Omental fat pad (tissue), 4 donors: ENCODE measurements around the gene OR4D1. TPM values are rescaled to one million over a fixed set of nuclear protein-coding genes. Genes with fewer than 3 reads are reported as not detected.

Experiments used
- ATAC-seq: fragments of 150-250 bp; one replicate; pipeline ENCODE4 v1.9.1; 2016; ENCODE audit warnings: mild to moderate bottlenecking, moderate library complexity; ENCODE audit not compliant: low FRiP score
- DNase-seq: peaks from one replicate; pipeline ENCODE4 v3.0.0-alpha.2; 2019; ENCODE audit warnings: low spot score
- total RNA-seq, 4 donors: library from RNA; depleted of rRNA; stranded (reverse); fragments of >200 nt; gene quantifications; one replicate each; pipeline ENCODE4 v1.1.0, GENCODE V29; 2016
- TF ChIP-seq, protein P1 (sequence below), 3 donors: fragments of 450-650 bp; IDR thresholded peaks; one replicate each; pipeline ENCODE4 v1.5.1; 2016 to 2017; ENCODE audit warnings: antibody characterized with exemption in 3 of 3, mild to moderate bottlenecking in 3 of 3, moderate library complexity in 2 of 3

OR4D1 gene
- total RNA-seq, 4 donors from 2014 or later = not detected

DNA sequence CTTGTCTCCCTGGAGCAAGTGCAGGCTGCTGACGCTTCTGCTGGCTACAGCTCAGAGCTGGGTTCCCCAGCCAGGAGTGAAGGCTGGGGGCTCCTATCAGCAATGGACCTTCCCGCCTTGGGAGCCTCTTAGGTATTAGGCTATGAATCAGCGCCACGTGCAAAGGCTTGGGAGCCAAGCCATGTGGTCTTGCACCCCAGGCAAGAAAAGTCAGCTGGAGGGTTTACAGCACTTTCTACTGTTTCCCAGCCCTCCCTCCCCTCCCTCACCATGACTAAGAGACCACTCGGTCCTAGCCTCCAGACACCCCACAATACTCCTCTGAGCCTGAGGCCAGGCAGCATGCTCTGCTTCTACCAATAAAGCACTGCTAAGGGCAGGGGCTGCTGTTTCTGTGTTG, 56.6 kb downstream of the OR4D1 start:
- TF ChIP-seq, protein P1, sequence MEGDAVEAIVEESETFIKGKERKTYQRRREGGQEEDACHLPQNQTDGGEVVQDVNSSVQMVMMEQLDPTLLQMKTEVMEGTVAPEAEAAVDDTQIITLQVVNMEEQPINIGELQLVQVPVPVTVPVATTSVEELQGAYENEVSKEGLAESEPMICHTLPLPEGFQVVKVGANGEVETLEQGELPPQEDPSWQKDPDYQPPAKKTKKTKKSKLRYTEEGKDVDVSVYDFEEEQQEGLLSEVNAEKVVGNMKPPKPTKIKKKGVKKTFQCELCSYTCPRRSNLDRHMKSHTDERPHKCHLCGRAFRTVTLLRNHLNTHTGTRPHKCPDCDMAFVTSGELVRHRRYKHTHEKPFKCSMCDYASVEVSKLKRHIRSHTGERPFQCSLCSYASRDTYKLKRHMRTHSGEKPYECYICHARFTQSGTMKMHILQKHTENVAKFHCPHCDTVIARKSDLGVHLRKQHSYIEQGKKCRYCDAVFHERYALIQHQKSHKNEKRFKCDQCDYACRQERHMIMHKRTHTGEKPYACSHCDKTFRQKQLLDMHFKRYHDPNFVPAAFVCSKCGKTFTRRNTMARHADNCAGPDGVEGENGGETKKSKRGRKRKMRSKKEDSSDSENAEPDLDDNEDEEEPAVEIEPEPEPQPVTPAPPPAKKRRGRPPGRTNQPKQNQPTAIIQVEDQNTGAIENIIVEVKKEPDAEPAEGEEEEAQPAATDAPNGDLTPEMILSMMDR (IDR thresholded peaks at IDR 0.05) = no peak
- ATAC-seq (no peak), DNase-seq (no peak)

DNA sequence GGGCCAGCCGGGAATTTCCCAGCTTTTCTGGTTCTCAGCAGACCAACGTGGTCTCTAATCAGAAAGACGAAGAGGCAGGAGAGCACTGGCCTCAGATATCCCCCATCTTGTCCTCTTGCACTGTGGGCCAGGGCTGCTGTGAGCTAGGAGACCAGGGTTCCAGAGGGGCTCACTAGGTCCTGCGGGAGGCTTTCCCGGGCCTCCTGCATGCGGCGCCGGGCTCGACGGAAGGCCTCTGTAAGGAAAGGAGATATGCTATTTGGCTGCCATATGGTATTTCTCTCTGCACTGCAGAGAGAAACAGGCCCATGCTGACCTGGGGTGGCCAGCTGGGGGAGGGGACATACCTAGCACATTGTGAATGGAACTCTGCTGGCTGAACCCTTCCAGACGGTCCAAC, 57.8 kb downstream of the OR4D1 start:
- DNase-seq (no peak), ATAC-seq (no peak)
- TF ChIP-seq, protein P1 (IDR thresholded peaks at IDR 0.05) = no peak

DNA sequence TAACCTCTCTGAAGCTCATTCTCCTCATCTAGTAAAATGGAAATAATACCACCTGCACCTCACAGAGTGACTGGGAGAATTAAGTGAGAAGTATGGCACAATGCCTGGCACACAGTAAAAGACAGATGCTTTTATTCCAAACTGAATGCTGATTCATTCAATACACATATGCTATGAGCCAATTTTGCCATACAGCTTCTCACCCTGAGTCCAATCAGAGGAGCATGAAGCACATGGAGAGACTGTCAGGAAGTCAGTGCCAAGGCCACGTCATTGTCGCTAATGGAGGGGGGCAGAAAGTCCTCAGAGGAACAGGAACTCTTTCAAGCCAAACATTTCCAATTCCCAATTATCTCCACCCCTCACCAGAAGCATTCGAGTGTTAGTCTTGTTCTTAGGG, 59.3 kb downstream of the OR4D1 start:
- TF ChIP-seq, protein P1 (IDR thresholded peaks at IDR 0.05) = no peak
- DNase-seq (no peak), ATAC-seq (no peak)

DNA sequence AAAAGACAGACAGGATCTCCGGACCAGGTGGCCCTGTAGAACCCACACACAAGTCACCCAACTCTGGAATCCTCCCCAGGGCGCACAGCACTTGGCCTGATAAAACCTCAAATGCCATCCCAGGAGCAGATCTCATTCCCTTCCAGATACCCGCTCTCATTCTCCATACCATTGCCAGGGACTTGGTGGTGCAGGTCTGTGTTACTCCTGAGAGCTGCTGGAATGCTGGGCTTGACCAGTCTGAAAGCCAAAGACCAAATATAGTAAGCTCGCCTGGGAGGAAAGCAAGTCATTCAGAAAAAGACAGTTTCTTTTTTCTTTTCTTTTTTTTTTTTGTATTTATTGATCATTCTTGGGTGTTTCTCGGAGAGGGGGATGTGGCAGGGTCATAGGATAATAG, 60.2 kb downstream of the OR4D1 start:
- ATAC-seq (no peak), DNase-seq (no peak)
- TF ChIP-seq, protein P1 (IDR thresholded peaks at IDR 0.05) = no peak

Other genes with a start within 250 kb of the OR4D1 start
- 10 to 100 TPM; 17.1 to 25.7 (median 22.1) TPM for gene CUEDC1, start 193.0 kb upstream of the OR4D1 start, total RNA-seq
- gene VEZF1, start 160.1 kb upstream of the OR4D1 start, total RNA-seq = 10 to 100 TPM; 45.1 to 50.6 (median 47.6) TPM
- gene SRSF1, start 141.1 kb upstream of the OR4D1 start, total RNA-seq = 100 to 1,000 TPM; 181 to 274 (median 182) TPM
- gene DYNLL2, start 65.0 kb upstream of the OR4D1 start, total RNA-seq = 10 to 100 TPM; 15.8 to 22.5 (median 20.7) TPM
- gene OR4D2, start 18.6 kb downstream of the OR4D1 start, total RNA-seq = not detected
- gene EPX, start 44.3 kb downstream of the OR4D1 start, total RNA-seq = not detected
- gene MKS1, start 70.9 kb downstream of the OR4D1 start, total RNA-seq = 1 to 10 TPM; 3.7 to 9.9 (median 6.0) TPM
- under 1 TPM in 1 of 4 donors, not detected in 3; 0.46 TPM for gene LPO, start 90.2 kb downstream of the OR4D1 start, total RNA-seq
- under 1 TPM in 2 of 4 donors, not detected in 2; 0.19 to 0.84 TPM for gene MPO, start 132.6 kb downstream of the OR4D1 start, total RNA-seq
- gene TSPOAP1, start 180.4 kb downstream of the OR4D1 start, total RNA-seq = 10 to 100 TPM in 1 of 4 donors, 1 to 10 TPM in 3; 1.9 to 13.6 (median 5.4) TPM
- gene SUPT4H1, start 203.8 kb downstream of the OR4D1 start, total RNA-seq = 10 to 100 TPM; 42.1 to 49.2 (median 47.3) TPM